OCI-LY7 (cell line): ENCODE measurements around the gene TSR3.

Experiments used
- EZH2phosphoT487 ChIP-seq: fragments of 200-600 bp; sonication (generic); IDR thresholded peaks from 2 replicates; pipeline ENCODE4 v1.6.1; 2018; ENCODE audit warnings: low read depth, borderline replicate concordance, mild to moderate bottlenecking, mixed run types, antibody characterized with exemption, low read length, moderate library complexity, mixed read lengths
- TF ChIP-seq, protein P1 (sequence below): fragments of 200-600 bp; sonication (generic); conservative IDR thresholded peaks from 2 replicates; pipeline ENCODE4 v1.5.1; 2014; ENCODE audit warnings: mild to moderate bottlenecking, antibody characterized with exemption, low read length, moderate library complexity, mixed read lengths

DNA sequence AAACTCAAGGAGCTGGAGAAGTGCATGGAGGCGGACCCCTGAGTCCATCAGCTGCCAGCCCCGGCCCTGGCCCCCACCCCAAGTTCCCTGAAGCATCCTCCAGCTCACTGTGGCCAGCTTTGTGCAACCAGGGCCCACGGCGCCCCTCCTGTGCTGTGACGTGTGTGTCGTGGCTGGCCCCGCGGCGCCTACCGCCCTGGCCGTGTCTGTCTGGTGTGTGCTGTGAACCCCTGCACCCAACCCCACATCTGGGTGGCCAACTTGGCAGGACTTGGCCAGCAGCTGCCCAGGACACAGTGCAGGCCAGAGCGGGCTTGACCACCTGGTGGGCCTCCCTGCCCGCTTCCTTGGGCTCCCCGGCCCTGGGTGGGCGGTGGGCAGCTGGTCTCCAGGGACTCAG lies 3.2 kb downstream of the TSR3 start:
- TF ChIP-seq, protein P1, sequence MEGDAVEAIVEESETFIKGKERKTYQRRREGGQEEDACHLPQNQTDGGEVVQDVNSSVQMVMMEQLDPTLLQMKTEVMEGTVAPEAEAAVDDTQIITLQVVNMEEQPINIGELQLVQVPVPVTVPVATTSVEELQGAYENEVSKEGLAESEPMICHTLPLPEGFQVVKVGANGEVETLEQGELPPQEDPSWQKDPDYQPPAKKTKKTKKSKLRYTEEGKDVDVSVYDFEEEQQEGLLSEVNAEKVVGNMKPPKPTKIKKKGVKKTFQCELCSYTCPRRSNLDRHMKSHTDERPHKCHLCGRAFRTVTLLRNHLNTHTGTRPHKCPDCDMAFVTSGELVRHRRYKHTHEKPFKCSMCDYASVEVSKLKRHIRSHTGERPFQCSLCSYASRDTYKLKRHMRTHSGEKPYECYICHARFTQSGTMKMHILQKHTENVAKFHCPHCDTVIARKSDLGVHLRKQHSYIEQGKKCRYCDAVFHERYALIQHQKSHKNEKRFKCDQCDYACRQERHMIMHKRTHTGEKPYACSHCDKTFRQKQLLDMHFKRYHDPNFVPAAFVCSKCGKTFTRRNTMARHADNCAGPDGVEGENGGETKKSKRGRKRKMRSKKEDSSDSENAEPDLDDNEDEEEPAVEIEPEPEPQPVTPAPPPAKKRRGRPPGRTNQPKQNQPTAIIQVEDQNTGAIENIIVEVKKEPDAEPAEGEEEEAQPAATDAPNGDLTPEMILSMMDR: no peak
- no peak for TF ChIP-seq EZH2phosphoT487
